Measurements from ENCODE around the gene SEPTIN8. TPM values are rescaled to one million over a fixed set of nuclear protein-coding genes. Genes with fewer than 3 reads are reported as not detected.

SEPTIN8 gene, protein sequence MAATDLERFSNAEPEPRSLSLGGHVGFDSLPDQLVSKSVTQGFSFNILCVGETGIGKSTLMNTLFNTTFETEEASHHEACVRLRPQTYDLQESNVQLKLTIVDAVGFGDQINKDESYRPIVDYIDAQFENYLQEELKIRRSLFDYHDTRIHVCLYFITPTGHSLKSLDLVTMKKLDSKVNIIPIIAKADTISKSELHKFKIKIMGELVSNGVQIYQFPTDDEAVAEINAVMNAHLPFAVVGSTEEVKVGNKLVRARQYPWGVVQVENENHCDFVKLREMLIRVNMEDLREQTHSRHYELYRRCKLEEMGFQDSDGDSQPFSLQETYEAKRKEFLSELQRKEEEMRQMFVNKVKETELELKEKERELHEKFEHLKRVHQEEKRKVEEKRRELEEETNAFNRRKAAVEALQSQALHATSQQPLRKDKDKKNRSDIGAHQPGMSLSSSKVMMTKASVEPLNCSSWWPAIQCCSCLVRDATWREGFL
- total RNA-seq, result 3.8 TPM

DNA sequence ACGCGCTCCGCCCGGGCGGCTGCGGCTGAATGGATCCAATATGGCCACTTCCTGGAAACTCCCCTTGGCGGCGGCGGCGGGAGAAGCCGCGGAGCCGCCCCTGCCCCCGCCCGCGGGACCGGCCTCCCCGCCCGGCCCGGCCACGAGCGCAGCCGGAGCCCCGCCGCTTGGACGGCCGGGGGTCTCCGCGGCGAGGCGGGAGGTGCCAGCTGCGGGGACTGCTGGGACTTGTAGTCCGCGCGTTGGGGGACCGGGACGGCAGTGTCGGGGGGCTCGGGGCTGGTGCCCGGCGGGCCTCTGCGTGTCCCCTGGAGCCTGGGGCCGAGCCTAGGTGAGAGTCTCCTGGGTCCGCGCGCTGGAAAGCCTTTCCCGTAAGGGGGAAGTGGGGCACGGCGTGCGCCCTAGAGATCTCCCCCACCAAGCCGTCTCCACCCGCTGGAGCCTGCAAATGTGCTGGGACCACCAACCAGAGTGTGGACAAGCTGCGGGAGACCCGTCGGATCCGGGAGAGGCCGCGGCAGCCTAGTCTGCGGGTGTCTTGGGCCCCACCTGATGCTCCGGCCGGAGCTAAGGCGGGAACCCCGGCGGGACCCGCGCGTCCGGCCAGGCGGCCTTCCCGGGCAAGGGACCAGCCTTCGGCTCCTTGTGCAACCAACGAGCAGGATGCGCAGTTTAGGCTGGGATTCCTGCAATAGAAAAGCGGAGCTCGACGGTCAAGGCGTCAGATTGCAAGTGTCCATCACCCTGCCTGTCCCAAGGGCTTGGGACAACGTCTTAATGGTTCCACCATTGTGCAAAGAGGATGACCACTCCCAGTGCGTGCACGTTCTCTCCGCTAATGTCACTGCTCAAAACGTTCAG lies at the start of gene SEPTIN8:
Gene SEPTIN8, minus strand, starts transcription at position 31 of the 861 bp plus-strand sequence. CDS start 102 bp downstream, outside the sequence.
- Histone ChIP-seq H3K4me1 (ENCODE audit: insufficient read depth, low read length) (peaks cover 20% of the 10 kb centered on the region), H3K4me3 (ENCODE audit: low read length) (peak within 1 kb of the TSS; percentile 48), H3K27me3 (ENCODE audit: insufficient read depth, low read length) (peaks cover 66% of the 10 kb centered on the region), H3K9me3 (ENCODE audit: low read depth, low read length) (no peaks in the 10 kb centered on the region)

DNA sequence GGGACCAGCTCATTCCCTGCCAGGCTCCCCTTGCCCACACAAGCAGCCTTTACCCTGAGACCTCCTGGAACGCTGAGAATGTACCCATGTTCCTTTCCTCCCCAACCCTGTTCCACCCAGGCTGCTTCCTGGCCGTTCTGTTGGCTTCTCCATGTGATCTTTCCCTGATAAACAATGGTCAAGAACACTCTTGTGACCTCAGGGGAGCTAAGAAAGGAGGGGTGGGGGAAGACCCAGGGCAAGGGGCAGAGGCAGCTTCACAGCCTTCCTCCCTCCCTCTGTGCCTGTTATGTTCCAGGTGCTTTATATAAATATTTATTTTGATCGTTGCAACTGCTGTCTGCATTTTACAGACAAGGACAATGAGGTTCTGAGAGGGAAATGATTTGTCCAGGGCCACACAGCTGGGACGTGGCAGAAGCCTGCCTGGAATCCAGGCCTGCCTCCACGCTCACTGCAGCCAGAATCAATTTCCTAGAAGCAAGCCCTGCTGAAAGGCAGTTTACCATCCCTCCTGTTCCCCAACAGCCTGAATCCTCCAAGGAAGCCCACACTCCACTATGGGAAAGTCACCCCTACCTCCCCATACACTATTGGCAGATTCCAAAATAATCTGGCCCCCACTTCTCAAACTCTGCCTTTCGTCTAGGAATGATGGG lies 49.5 kb upstream of the SEPTIN8 start:
- H3K27me3 ChIP-seq (ENCODE audit: insufficient read depth, low read length), result peaks cover 81% of the 10 kb centered on the region
- no peaks in the 10 kb centered on the region for H3K9me3 ChIP-seq (ENCODE audit: low read depth, low read length)
- H3K4me1 ChIP-seq (ENCODE audit: insufficient read depth, low read length), result peaks cover 26% of the 10 kb centered on the region
- H3K4me3 ChIP-seq (ENCODE audit: low read length), result no peak overlapping the region

DNA sequence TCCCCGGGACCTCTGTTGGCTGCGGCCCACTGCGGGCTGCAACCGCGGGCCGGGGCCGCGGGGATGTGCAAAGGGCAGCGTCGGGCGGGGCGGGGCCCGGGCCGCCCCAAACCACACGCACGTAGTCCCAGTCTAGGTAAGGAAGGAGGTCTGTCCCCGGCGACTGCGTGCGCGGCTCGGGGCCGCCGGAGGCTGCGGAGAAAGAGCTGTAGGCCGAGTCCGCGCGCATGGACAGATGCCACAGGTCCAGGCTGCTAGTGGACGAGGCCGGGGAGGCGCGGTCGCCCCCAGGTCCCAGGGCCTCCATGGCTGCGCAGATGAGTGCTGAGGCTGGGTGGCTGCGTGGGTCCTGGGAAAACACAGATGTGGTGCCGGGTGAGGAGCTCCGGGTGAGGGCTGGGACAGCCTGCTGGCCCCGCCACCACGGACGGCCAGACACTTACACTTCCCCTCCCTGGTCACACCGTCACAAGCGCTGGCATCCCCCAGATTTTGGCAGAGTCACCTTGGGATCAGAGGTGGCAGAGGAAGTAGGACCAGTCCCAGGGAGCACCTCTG lies 48.9 kb upstream of the SEPTIN8 start:
- H3K4me3 ChIP-seq (ENCODE audit: low read length), result no peak overlapping the region
- no peaks in the 10 kb centered on the region for H3K9me3 ChIP-seq (ENCODE audit: low read depth, low read length)
- H3K4me1 ChIP-seq (ENCODE audit: insufficient read depth, low read length), result peaks cover 24% of the 10 kb centered on the region
- peaks cover 83% of the 10 kb centered on the region for H3K27me3 ChIP-seq (ENCODE audit: insufficient read depth, low read length)

DNA sequence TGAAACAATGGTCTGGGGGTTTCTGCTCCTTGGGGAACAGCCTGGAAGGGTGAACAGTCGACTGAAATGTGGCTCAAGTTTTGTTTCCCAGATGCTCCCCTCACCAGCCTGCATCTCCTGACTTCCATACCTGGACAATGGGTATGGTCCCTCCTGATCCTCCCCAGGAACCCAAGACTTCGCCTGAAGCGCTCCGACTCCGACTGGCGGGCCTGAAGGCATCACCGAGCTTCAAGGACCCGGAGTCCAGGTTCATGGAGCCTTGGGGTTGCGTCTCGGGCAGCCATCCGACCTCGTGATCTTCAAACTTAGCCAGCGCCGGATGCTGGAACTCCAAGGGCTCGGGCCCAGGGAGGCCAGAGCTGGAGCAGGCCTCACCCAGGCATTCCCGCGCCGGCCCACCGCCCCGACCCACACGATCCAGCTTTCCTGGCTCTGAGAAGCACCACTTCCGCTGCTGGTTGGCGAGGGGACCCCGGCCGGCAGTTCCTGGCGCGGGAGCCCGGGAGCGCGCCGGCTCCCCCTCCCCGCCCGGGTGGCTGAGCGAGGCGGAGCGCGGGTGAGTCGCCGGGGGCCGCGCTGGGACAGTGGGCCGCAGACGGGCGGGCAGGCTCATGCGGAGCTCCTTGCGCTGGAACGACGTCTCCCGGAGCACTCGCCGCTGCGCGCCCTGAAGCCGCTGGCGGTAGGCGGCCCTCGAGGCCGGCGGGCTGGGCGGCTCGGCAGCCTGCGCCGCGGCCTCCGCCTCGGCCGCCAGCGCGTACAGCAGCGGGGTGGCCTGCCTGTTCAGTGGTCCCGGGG lies 48.2 kb upstream of the SEPTIN8 start:
- peaks cover 23% of the 10 kb centered on the region for H3K4me1 ChIP-seq (ENCODE audit: insufficient read depth, low read length)
- H3K9me3 ChIP-seq (ENCODE audit: low read depth, low read length), result no peaks in the 10 kb centered on the region
- peaks cover 83% of the 10 kb centered on the region for H3K27me3 ChIP-seq (ENCODE audit: insufficient read depth, low read length)
- no peak overlapping the region for H3K4me3 ChIP-seq (ENCODE audit: low read length)

DNA sequence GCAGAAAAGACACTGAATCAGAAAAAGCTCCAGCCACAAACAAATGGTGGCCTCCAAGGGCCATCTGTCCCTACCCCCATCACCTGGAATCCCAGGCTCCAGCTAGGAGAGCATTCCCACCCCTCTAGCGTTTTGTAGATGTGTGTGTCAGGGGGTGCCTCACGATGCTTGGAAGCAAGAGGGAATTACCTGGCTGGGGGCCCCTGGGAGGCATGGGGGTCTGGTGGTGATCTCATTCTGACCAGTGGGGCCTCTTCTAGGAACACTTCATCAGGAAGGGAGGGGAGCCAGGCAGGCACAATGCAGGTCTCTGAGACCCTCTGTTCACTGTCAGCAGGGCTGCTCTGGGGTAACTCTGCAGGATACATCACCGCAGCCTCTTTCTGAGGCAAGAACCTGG lies 47.4 kb upstream of the SEPTIN8 start:
- Histone ChIP-seq H3K9me3 (ENCODE audit: low read depth, low read length) (no peaks in the 10 kb centered on the region), H3K4me3 (ENCODE audit: low read length) (no peak overlapping the region), H3K4me1 (ENCODE audit: insufficient read depth, low read length) (peaks cover 25% of the 10 kb centered on the region), H3K27me3 (ENCODE audit: insufficient read depth, low read length) (peaks cover 82% of the 10 kb centered on the region)

DNA sequence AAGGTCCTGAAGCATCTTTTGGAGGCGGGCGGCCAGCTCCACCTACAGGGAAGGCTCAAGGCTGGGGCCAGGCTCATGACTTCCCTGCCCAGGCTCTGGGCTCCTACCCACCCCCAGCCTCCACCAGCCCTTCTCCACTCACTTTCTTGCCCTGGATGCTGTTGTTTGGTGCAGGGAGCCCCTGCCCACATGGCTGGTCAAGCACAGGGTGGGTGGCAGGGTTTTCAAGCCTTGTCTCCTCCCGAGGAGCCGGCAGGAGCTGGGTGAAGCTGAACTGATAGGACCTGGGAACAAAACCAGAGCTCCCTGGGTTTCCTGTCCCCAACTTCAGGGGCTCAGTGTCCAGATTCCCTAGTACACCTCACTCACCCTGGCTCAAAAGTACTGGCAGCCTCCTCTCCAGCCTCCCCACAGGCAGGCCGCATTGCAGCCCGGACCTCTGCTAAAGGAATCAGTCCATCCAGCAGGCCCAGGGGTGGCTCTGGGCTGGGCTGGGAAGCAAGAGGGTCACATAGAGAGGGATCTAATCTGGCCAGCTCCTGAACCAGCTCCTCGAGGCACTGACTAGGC lies 46.5 kb upstream of the SEPTIN8 start:
- Histone ChIP-seq H3K9me3 (ENCODE audit: low read depth, low read length) (no peaks in the 10 kb centered on the region), H3K4me3 (ENCODE audit: low read length) (no peak overlapping the region), H3K27me3 (ENCODE audit: insufficient read depth, low read length) (peaks cover 82% of the 10 kb centered on the region), H3K4me1 (ENCODE audit: insufficient read depth, low read length) (peaks cover 24% of the 10 kb centered on the region)

DNA sequence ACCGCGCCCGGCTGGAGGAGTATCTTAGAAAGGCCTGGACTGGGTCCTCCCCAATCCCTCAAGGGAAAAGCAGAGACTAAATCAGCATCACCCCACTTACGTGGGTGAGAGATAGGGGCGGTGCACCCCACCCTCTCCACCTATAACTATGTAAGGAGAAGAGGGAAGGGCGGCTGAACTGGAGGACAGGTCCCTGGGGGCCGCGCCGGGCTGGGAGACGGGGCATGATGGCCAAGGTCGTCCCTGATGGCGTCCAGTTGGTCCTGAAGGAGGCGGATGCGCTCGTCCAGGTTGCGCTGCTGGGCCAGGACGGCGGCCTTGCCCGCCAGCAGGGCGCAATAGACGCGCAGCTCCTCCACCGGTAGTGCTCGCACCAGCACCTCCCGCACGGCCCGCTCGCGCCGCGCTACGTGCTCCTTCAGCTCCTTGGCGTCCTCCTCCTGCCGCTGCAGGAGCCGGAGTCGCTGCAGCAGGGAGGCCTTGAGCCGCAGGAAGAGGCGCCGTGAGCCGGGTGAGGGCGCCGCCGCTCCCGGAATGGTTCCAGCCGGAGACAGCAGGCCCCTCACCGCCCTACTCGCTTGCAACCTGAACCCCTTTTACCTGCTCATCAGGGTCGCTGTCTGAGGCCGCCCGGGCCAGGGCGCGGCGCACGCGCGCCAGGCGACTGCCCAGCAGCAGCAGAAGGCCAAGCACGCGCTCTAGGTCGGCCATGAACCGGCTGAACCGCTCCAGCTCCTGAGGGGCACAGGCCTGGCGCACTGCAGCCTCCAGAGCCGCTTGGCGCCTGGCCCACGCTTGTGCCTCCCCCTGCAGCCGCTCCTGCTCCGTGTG lies 45.8 kb upstream of the SEPTIN8 start:
- Histone ChIP-seq H3K4me3 (ENCODE audit: low read length) (no peak overlapping the region), H3K4me1 (ENCODE audit: insufficient read depth, low read length) (peaks cover 24% of the 10 kb centered on the region), H3K9me3 (ENCODE audit: low read depth, low read length) (no peaks in the 10 kb centered on the region), H3K27me3 (ENCODE audit: insufficient read depth, low read length) (peaks cover 77% of the 10 kb centered on the region)

DNA sequence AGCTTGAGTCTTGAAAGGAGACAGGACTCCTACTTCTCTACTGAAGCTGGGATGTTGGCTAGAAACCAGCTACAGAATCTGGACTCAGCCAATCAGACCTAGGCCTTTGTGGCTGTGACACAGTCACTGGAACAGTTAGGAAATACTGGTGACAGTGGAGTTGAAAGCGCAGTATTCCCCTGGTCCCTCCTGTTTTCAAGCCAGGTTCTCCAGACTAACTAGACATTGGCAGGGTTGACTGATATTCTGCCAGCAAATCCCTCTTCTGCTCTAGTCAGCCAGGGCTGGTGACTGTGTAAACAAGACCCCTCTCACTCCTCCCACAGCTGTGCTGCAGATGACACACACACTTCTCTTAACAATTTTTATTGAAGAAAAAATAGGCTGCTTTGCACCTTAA lies 44.8 kb upstream of the SEPTIN8 start:
- Histone ChIP-seq H3K9me3 (ENCODE audit: low read depth, low read length) (no peaks in the 10 kb centered on the region), H3K4me3 (ENCODE audit: low read length) (no peak overlapping the region), H3K4me1 (ENCODE audit: insufficient read depth, low read length) (peaks cover 24% of the 10 kb centered on the region), H3K27me3 (ENCODE audit: insufficient read depth, low read length) (peaks cover 72% of the 10 kb centered on the region)

DNA sequence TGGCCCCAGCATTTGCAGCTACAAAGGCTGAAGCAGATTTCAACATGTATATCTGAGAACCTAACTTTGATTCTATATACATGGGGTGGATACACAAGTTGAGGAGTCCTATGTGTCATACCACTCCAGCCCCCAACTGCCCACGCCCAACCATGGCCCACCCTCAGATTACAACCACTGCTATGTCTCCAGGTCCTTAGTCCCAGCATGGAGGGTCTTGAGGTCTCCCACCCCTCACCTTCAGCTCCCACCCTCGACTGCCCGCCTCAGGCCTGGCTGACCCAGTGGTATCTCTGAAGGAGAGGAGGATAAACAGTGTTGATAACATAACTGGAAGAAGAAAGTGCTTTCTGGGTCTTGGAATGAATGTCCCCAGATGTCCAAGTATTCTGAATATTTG lies 44.3 kb upstream of the SEPTIN8 start:
- peaks cover 24% of the 10 kb centered on the region for H3K4me1 ChIP-seq (ENCODE audit: insufficient read depth, low read length)
- H3K4me3 ChIP-seq (ENCODE audit: low read length), result no peak overlapping the region
- H3K27me3 ChIP-seq (ENCODE audit: insufficient read depth, low read length), result peaks cover 68% of the 10 kb centered on the region
- H3K9me3 ChIP-seq (ENCODE audit: low read depth, low read length), result no peaks in the 10 kb centered on the region

DNA sequence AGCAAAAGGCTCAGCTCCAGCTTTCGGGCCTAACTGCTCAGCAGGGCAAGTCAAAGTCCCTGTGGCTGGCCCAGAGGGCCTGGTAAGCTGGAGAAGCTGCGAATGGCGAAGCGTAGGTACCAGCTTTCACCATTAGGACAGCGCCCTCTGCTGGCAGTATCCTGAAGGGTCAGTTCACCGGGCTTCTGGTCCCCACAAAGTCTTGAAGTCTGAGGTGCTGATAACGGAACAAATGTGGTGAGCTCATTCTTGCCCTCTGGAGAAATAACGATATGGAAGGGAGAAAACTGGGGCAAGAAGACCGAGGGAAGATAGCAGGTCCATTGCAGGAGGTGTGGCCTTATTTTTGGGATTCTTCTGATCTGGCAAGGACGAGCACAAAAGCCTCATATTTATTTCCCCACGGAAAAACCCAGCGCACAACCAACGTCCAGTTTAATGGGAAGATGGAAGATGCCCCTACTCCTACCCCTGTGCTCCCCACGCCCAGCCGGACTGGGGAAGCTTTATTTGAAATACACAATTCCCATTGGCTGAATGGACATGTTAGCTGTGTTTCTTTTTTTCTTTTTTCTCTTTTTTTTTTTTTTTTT lies 43.2 kb upstream of the SEPTIN8 start:
- Histone ChIP-seq H3K27me3 (ENCODE audit: insufficient read depth, low read length) (peaks cover 65% of the 10 kb centered on the region), H3K9me3 (ENCODE audit: low read depth, low read length) (no peaks in the 10 kb centered on the region), H3K4me1 (ENCODE audit: insufficient read depth, low read length) (peaks cover 22% of the 10 kb centered on the region), H3K4me3 (ENCODE audit: low read length) (no peak overlapping the region)

DNA sequence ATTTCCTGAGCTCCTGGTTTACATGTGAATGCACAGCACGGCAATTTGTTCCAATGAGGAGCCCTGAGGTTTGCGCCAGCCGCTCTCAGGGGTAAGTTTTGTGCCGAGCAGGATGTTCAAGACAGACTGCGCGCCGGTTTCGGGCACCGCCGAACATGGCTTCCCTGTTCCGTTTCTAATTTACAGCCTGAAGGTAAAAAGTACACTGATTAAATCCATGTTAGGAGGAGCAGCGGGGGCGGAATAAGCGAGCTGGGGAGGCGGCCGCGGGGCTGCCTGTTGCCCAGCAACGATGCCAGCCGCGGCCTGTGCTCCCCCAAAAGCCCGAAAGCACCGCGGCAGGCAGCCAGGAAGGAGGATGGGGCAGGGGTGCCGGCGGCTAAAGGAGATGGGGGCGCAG lies 42.4 kb upstream of the SEPTIN8 start:
- peaks cover 65% of the 10 kb centered on the region for H3K27me3 ChIP-seq (ENCODE audit: insufficient read depth, low read length)
- peaks cover 20% of the 10 kb centered on the region for H3K4me1 ChIP-seq (ENCODE audit: insufficient read depth, low read length)
- no peaks in the 10 kb centered on the region for H3K9me3 ChIP-seq (ENCODE audit: low read depth, low read length)
- no peak overlapping the region for H3K4me3 ChIP-seq (ENCODE audit: low read length)

DNA sequence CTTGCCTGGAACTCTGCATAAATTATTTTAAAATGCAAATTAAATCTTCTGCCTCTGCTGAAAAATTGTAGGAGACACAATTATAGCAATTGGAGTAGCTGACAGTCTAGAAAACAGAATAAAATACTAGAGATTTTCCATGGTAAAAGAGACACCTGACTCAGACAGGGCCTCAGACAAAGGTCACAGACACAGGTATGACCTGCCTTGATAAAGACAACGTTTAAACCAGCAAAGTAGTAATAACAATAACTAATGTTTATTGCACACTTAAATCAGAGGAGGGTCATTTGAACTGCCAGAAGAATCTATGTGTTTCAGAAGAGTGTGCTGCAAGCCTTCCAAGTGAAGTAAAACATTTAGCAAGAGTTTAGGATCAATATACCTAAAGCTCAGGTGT lies 40.0 kb upstream of the SEPTIN8 start:
- Histone ChIP-seq H3K9me3 (ENCODE audit: low read depth, low read length) (no peaks in the 10 kb centered on the region), H3K4me3 (ENCODE audit: low read length) (no peak overlapping the region), H3K4me1 (ENCODE audit: insufficient read depth, low read length) (peaks cover 32% of the 10 kb centered on the region), H3K27me3 (ENCODE audit: insufficient read depth, low read length) (peaks cover 63% of the 10 kb centered on the region)

DNA sequence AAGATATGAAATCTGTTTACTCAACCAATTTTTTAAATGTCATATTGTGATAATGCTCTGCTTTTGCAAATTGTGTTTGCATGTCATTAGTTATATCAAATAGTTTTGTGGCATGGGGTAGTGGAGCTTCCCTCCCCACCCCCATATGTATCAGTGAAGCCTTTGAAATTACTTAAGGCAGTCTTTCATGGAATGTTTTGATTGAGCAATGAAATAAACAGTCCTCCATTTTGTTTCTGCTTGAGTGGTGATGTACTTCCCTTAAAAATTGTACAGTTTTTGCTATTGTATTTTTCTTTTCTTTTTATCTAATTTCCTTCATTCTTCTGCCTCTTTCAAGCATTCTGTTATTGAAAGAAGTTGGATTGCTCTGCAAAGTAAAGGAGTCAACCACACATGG lies 39.5 kb upstream of the SEPTIN8 start:
- peaks cover 34% of the 10 kb centered on the region for H3K4me1 ChIP-seq (ENCODE audit: insufficient read depth, low read length)
- peaks cover 63% of the 10 kb centered on the region for H3K27me3 ChIP-seq (ENCODE audit: insufficient read depth, low read length)
- no peaks in the 10 kb centered on the region for H3K9me3 ChIP-seq (ENCODE audit: low read depth, low read length)

More for the DNA sequence above, 39.5 kb upstream of the SEPTIN8 start:
- H3K4me3 ChIP-seq (ENCODE audit: low read length), result no peak overlapping the region
